Lung microvascular endothelial cell (primary cell): ENCODE measurements around the gene EGR1. TPM values are rescaled to one million over a fixed set of nuclear protein-coding genes. Genes with fewer than 3 reads are reported as not detected.
"Not testable (repeated sequence)": the region's sequence is repeated elsewhere in the genome, so short reads cannot be mapped to it uniquely, and the experiment has no call there.

Experiments used
- DNase-seq, 2 donors: peaks; one replicate each; pipeline versions ENCODE4 v3.0.0 to v3.0.0-alpha.2; 2010; ENCODE audit warnings: low read depth in 2 of 2
- total RNA-seq: library from RNA; depleted of rRNA; stranded (reverse); fragments of >200 nt; gene quantifications from 2 replicates; pipeline ENCODE4 v1.2.1, GENCODE V29; 2014

EGR1 gene
- total RNA-seq, 1 donor from 2014 or later = 4.8 TPM

DNA sequence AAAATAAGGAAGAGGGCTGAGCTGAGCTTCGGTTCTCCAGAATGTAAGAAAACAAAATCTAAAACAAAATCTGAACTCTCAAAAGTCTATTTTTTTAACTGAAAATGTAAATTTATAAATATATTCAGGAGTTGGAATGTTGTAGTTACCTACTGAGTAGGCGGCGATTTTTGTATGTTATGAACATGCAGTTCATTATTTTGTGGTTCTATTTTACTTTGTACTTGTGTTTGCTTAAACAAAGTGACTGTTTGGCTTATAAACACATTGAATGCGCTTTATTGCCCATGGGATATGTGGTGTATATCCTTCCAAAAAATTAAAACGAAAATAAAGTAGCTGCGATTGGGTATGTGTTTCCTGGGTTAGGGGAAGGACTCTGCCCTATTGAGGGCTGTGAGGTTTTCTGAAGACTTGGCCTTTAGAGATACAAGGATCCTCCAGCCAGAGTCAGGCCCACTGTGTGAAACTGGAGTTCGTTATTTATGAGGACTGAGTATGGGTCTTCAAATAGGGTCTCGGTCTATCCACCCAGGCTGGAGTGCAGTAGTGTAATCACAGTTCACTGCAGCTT is 3.8 kb downstream of the EGR1 start:
- DNase-seq = no peak

DNA sequence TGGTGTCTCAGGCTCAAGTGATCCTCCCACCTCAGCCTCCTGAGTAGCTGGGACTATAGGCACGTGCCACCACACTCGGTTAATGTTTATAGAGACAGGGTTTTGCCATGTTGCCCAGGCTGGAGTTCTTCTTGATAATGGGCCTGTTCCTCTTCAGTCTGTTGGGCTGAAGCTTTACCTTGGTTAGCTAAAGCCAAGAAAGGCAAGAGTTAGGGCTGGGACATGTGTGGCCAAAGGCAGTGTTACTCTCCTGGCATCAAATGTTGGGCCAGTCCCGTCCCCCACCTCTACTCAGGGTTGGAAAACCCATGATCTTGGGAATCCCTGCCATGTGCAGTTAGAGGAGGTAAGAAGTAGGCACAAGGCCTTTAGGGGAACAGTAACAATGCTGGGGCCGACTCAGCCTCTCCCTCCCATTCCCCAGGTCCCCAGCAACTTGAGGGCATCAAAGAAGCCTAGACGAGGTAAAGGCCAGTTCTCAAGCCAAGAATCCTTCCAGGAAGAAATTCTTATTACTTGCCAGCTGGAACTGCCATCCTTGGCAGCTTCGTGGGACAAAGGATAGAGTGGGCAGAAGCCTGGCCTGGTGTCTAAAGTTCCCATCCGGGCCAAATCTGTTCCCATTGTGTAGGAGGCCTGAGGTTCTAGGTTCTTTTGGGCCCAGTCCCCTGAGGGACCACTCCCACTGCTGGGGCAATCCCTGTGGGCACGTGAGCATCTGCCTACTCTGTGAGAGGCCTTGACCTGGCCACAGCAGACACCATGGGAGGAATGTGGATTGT is 4.5 kb downstream of the EGR1 start:
- DNase-seq = peak; percentile 29 to 89

DNA sequence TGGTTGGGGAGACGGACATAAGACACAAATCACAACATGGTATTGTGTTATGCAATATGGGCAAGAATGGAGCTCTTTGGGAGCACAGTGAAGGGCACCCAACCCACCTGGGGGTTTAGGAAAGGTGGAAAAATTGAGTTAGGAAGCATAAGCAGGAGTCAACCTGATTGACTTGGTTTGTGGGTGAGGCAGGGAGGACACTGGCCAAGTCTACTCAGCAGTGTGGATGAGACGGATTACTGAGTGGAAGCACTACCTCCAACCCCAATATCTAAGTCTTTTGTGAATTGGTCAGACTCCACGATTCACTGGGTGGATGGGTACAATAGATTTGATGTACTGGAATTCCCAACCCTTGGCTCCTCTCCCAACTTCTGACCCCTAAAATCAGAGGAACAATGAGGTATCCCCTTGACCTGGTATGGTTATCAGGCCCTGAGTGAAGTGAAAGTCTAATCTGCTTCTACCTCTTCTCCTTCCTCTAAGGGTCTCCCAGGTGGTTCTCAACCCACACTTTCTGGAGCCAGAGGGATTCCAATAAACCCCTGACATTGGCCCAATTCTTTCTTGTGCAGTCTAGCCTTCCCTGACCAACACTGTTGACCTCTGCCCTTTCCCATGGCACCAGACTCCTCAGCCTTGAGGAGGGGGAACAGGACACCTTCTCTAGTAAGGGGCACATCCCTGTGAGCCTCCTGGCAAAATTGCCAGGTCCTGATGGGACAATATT is 5.2 kb downstream of the EGR1 start:
- no peak for DNase-seq

DNA sequence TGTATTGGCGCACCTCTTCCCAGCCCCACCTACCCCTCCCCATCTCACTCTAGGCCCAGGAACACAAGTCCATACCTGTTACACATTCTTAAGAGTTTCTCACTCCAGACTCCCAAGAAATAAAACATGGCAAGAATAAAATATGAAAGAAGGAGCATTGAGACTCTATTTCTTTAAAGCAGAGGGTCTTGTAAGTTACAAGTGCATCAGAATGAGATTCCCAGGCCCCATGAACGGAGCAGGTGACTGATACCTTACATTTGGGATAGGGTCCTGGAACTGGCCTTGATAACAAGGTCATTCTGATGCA is 5.7 kb downstream of the EGR1 start:
- DNase-seq = no peak

DNA sequence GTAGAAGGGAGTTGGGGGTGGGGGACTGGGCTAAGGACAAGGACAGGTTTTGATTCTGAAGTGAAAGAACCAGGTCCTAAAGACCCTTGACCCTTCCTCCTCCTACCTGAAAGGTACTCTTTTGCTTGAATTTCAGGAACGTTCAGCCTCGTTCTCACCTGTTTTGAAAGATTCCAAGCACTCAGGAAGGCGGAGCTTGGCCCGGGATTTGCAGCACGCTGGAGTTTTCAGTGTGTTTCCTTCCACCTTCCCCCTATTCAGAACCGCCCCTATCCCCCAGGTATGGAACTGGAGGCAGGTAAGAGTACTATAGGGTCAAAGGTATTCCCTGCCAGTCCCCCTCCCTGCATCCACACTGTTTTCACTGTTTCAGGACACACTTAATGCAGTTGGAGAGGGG is 7.1 kb downstream of the EGR1 start:
- DNase-seq = no peak

DNA sequence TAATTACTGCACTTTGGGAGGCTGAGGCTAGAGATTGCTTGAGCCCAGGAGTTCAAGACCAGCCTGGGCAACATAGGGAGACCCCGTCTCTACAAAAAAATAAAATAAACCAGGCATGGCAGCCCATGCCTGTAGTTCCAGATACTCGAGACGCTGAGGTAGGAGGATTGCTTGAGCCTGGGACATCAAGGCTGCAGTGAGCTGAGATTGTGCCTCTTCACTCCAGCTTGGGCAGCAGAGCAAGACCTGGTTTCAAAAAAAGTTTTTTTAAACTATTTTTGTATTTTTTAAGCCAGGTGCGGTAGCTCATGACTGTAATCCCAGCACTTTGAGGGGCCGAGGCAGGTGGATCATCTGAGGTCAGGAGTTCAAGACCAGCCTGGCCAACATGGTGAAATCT is 7.9 kb downstream of the EGR1 start:
- not testable (repeated sequence) for DNase-seq

DNA sequence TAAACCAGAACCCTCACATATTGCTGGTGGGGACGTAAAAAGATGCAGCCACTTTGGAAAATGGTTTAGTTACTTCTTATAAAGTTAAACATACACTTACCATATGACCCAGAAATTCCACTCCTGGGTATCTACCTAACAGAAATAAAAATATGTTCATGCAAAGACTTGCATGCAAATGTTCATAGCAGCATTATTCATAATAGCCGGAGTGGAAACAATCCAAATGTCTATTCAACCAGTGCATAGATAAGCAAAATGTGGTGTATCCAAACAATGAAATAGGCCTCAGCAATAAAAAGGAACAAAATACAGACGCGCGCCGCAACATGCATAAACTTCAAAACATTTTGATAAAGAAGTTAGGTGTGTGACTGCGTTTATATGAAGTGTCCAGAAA is 11.6 kb downstream of the EGR1 start:
- DNase-seq = no peak

DNA sequence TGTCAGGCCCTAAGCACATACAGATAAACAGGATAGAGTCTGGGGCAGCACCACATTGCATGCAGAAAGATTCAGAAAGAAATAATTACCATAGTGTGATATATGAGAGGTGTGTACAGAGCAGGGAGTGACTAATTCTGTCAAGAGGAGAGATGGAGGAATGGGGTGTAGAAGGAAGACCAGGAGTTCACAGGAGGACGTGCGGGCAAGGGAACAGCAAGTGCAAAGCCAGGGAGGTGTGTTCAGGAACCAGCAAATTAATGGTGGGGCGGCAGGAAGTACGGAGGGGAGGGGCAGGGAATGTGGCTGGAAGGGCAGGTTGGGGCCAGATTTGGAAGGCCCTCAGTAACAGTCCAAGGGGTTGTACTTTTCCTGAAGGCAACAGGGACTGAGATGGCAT is 17.4 kb downstream of the EGR1 start:
- no peak for DNase-seq

DNA sequence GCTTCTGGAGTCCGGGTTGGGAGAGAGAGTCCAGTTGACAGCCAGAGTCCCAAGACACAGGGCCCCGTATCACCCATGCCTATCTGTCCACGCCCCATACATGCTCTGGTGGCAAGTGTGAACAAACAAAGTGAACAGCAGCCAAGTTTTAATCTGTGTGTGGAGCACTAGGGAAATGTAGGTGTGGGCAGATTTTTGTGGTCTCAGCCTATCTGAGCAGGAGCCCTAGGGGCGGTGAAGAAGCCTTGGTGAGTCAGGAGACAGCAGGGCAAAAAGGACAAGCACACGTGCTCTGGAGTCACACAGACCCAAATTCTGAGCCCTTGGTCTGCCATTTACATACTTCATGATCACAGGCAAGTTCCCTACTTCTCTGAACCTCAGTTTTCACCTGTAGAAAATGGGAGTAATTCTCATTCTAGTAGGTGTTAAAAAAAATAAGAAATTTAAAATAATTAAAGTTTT is 23.2 kb downstream of the EGR1 start:
- no peak for DNase-seq

DNA sequence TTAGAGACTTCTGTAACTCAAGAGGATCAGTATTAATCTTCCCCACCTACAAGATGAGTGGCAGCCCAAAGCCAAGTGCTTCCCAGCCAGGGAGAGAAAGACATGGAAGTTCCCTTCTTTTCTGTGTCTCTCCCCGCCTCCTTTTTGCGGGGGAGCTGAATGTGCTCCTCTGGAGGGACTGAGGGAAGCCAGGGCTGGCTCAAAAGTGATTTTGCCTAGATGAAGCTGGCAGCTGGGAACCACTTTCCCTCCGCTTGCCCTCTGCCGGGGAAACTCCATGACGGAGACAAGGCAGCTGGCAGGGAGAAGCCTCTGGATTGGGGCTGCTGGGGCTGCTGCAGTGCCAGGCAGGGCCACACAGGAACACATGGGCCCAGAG is 24.4 kb downstream of the EGR1 start:
- no peak for DNase-seq

DNA sequence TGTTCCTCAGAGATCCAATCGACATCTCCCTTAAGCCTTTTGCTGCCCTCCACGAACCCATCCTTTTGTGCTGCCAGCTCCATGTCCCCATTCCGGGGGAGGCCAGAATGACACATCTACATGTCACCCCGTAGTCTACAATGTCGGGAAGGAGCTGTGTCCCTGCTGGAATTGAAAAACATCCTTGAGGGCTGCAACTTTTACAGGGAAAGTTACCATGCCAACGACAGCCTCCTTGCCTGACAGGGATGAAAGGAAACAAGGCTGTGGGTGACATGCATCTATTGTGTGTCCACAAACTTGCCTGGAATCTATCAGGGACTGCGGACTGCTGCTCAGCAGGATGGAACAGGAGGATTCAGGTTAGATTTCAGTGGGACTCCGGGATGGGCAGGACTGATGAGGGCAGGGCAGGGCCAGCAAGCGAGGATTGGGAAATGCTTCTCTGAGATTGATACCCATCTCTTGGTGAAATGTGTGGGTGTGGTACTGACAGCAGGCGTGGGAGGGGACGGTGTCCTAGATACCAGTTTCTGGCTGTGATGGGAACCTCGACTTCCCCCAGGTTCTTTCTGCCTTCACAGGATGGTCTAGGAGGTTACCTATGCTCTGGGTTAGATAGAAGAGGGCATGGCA is 25.5 kb downstream of the EGR1 start:
- no peak for DNase-seq

DNA sequence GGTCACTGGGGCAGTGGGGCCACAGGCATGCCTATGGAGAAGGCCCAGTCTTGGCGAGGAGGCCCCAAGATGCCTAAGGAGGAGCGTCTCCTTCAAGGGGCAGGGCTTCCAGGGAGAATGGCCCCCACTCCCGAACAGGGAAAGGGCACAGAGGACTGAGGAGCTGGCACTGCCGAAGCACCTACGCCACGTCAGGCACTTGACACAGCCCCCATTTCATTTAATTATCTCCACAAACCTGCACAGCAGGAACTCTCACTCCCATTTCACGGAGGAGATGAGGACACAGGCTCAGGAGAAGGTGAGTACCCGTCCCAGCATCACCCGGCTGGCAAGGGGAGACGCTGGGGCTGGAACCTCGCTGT is 26.0 kb downstream of the EGR1 start:
- no peak for DNase-seq

DNA sequence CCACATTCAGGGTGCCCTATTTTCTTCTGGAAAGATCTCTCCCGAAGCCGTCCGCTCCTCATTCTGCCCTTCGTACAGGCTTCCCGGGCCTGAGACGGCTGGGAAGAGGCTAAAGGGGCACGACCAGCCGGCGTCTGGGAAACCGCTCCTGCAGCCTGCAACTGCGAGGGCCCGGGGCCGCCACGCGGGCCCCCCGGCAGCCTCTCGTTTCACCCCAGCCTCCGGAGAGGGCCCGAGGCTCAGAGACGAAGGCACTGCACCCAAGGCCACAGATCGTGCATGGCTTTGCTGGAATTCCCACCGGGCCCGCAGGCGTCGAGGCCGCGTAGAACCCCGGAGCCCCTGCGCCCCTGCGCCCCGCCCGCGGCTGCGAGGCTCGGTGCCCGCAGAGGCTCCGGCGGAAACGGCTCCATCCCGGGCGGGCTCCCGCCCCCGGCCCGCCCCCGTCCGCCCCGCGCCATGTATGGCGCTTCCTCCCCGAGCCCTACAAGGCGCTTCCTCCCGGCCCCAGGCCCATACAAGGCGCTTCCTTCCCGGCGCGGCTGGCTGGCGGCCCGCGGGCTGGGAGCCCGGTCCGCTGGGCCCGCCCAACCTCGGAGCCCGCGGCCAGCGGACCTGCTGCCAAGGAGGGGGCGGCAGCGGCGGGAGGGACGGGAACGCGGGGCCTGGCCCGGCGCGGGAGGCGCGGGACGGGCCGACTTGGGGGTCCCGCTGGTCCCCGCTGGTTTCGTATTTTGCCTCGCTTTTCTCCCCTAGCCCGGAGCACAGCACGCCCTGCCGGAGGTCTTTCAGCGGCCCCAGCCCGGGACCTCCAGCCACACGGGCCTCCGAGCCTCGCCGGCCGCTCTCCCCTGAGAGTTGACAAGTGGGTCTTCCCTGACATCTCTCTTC is 26.6 kb downstream of the EGR1 start:
- DNase-seq = peak; percentile 87 to 93

DNA sequence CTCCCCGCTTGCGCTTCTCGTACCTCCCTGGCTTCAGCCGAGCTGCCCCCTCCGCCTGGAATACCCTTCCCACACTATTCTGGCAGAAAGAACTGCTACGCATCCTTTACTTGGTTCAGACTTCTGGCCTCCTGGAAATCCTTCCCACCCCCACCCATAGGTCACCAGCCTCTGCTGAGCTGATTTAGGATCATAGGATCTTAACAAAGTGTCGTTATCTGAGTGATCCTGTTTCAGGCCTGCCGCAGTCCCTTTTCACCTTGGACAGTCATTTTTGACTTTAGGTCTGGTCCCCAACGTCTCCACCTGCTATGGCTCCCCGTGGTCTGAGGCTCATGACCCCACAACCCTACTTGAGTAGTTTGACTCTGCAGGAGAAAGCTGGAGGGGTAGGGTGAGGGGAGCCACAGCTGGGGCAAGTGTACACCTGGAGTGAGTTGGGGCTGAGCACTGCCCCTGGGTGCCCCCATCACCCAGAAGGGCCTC is 27.3 kb downstream of the EGR1 start:
- DNase-seq = no peak

DNA sequence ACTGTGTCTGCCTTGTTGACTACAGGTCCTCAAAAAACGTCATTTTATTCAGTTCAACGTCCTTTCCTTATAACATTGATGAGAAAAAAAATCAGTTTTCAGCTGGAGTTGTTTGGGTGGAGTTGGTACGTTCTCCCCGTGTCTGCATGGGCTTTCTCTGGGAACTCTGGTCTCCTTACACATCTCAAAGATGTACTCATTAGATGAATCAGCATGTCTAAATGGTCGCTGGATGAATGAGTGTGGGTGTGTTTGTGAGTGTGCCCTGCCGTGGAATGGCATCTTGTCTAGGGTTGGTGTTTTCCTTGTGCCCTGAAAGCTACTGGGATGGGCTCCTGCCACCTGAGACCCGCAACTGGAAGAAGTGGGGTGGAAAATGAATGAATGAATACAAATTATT is 30.1 kb downstream of the EGR1 start:
- DNase-seq = no peak

DNA sequence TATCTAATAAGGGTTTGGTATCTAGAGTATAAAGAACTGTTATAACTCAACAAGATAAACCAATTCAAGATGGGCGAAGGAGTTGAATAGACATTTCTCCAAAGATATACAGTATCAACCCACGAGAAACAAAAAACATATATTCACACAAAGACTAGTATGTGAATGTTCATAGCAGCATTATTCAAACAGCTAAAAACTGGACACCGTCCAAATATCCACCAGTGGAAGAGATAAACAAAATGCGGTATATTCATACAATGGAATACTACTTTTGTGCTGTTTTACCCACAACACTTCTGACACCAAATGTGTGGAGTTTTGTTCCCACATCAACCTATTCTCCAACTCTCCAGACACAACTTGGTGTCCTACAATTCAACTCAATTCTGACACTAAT is 33.1 kb downstream of the EGR1 start:
- peak in 1 of 2 donors; percentile 47 for DNase-seq

DNA sequence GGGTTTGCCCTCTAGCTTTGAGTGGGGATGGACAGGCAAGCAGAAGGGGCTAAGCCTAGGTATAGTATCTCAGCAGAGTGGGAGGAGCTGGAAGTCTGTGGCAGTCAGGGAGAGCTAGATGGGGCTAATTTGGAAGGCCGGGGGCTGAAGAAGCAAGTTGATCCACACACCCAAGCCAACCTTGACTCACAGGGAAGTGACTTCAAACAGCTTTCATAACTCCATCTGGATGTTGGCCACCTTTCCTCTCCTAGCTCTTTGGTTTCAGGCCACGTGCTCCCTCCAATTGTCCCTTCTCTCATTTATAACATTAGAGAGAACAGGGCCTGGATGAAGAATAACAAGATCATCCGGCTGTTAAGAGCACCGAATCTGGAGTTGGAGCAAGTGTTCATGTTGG is 36.8 kb downstream of the EGR1 start:
- DNase-seq = no peak

DNA sequence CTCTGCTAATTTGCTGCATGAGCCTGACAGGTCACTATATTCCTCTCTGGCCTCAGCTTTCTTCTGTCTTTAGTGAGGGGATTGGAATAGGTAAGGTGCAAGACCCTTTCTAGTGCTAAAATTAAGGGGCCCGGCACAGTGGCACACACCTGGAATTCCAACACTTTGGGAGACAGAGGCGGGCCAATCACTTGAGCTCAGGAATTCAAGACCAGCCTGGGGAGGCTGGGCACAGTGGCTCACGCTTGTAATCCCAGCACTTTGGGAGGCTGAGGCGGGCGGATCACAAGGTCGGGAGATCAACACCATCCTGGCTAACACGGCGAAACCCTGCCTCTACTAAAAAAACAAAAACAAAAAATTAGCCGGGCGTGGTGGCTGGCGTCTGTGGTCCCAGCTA is 37.2 kb downstream of the EGR1 start:
- DNase-seq = no peak

DNA sequence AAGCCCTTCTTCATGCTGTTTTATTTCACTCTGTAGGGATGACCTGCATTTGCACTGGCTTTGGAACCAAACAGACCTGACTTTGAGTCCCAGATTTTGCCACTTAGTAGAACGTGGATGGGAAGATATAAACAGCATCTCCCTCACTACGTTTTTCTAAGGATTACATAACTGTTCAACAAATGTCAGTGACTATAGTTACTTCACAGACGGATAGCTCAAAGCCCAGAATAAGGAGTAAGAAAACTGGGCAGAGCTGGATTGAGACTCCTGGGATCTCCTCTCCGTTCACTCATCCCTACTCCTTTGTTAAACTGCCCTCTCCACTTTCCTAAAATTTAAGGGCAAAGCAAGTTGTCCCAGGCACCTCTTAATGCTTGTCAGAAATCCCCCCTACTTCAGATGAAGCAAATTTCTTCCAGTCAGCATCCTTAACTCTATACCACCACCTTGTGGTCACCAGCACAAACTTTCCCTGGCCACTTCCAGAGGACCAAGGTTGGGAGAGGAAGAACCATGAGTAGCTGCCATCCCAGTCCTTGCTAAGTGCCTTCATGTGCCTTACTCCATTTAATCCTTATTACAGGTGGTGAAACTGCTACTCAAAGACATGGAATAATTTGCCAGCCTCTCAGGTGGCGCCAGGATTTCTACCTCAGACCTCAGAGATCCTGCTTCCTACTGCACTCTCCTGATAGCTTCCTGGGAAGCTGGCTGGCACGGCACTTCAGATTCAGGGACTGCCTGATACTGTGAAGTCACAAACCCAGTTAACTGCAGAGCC is 38.4 kb downstream of the EGR1 start:
- DNase-seq = peak; percentile 76 to 78

DNA sequence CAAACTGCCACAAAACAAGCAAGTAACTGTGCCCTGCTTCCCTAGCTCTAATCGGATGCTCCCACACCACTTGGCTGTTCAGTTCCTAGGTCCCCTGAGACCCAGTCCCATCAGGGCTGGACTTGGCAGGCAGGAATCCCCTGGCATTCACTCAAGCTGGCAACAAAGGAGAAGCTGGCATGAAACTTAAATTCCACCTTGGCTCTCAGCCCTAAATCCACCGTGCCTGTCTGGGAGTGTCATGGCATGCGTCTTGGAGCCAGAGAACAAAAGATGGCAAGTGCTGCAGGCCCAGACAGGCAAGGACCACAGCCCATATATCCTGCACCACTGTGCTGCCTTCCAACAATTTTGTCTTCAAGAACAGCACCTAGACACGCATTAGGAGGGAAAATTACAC is 39.5 kb downstream of the EGR1 start:
- no peak for DNase-seq
